ENCODE results near the gene TTC17. TPM values are rescaled to one million over a fixed set of nuclear protein-coding genes. Genes with fewer than 3 reads are reported as not detected.

Gene TTC17
- total RNA-seq, 1 donor from 2014 or later, result 183 TPM

DNA sequence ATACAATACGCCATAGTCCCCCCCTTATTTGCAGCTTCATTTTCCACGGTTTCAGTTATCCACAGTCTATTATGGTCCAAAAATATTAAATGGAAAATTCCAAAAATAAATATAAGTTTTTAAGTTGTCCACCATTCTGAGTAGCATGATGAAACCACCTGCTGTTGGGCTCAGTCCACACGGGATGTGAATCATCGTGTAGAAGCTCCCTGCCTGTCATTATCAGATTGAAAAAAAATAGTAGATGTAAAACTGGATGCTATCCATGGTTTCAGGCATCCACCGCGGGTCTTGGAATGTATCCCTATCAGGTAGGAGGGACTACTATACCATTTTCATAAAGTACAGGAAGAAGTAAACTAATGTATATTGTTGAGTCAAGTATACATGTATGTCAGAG, 127.4 kb downstream of the TTC17 start:
- no peak overlapping the region for H3K4me2 ChIP-seq
- H3K4me3 ChIP-seq, result no peak overlapping the region
- no peak overlapping the region for H2AFZ ChIP-seq (replicated peaks)
- TF ChIP-seq EZH2phosphoT487 (IDR thresholded peaks at IDR 0.05) (no peak), EZH2 (IDR thresholded peaks at IDR 0.05) (no peak)
- TF ChIP-seq, protein P1, sequence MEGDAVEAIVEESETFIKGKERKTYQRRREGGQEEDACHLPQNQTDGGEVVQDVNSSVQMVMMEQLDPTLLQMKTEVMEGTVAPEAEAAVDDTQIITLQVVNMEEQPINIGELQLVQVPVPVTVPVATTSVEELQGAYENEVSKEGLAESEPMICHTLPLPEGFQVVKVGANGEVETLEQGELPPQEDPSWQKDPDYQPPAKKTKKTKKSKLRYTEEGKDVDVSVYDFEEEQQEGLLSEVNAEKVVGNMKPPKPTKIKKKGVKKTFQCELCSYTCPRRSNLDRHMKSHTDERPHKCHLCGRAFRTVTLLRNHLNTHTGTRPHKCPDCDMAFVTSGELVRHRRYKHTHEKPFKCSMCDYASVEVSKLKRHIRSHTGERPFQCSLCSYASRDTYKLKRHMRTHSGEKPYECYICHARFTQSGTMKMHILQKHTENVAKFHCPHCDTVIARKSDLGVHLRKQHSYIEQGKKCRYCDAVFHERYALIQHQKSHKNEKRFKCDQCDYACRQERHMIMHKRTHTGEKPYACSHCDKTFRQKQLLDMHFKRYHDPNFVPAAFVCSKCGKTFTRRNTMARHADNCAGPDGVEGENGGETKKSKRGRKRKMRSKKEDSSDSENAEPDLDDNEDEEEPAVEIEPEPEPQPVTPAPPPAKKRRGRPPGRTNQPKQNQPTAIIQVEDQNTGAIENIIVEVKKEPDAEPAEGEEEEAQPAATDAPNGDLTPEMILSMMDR (IDR thresholded peaks at IDR 0.05), result no peak
- H3K27ac ChIP-seq, result no peak overlapping the region
- H3F3A ChIP-seq (ENCODE audit: low read depth), result no peaks in the 10 kb centered on the region
- Mint-ChIP-seq H3K4me3 (no peak overlapping the region), H3K36me3 (peaks cover 51% of the 10 kb centered on the region), H3K9me3 (peaks cover 18% of the 10 kb centered on the region), H3K27ac (no peak overlapping the region), H3K27me3 (ENCODE audit: insufficient read depth, low read depth) (no peaks in the 10 kb centered on the region), H3K4me1 (no peaks in the 10 kb centered on the region)
- no peaks in the 10 kb centered on the region for H3K27me3 ChIP-seq
- H3K4me1 ChIP-seq, result no peaks in the 10 kb centered on the region
- H3K9me3 ChIP-seq (ENCODE audit: low read depth), result no peaks in the 10 kb centered on the region
- no peaks in the 10 kb centered on the region for H3K79me2 ChIP-seq (ENCODE audit: low read depth)
- peaks cover 17% of the 10 kb centered on the region for H3K36me3 ChIP-seq
- H3K9ac ChIP-seq, result no peak overlapping the region
- H4K20me1 ChIP-seq (ENCODE audit: low read depth), result no peaks in the 10 kb centered on the region
- DNase-seq (ENCODE audit: low spot score), result no peak

DNA sequence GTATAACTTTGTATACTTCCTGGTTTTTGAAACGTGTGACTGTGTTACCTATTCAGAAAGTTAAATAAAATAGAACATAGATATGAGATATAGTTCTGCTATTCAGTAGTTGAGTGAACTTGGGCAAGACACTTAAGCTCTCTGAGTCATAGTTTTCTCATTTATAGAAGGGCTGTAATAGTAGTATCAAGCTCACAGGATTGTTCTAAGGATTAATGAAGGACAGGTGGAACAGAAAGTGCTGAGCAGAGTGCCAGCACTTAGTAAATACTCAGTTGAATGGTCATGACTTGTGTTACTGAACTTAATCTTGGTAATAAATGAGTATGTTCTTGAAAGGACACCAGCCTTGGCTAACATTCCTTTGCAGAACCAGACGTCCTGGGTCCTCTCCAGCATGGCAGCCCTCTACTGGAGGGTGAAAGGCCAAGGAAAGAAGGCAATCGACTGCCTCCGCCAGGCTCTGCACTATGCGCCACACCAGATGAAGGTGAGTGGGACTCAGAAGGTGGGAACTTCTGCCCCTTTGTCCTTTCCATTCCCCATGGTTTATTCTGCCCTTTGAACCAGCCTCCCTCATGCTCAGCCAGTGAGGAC, 131.2 kb downstream of the TTC17 start:
- no peaks in the 10 kb centered on the region for H3K4me1 ChIP-seq
- H3K4me2 ChIP-seq, result no peak overlapping the region
- H3K27ac ChIP-seq, result no peak overlapping the region
- no peaks in the 10 kb centered on the region for H4K20me1 ChIP-seq (ENCODE audit: low read depth)
- no peak overlapping the region for H3K4me3 ChIP-seq
- H2AFZ ChIP-seq (replicated peaks), result no peak overlapping the region
- no peaks in the 10 kb centered on the region for H3K27me3 ChIP-seq
- H3K36me3 Mint-ChIP-seq, result peaks cover 45% of the 10 kb centered on the region
- H3K4me1 Mint-ChIP-seq, result no peaks in the 10 kb centered on the region
- TF ChIP-seq EZH2 (IDR thresholded peaks at IDR 0.05) (no peak), EZH2phosphoT487 (IDR thresholded peaks at IDR 0.05) (no peak)
- TF ChIP-seq, protein P1 (IDR thresholded peaks at IDR 0.05), result no peak
- no peak overlapping the region for H3K27ac Mint-ChIP-seq
- no peaks in the 10 kb centered on the region for H3K9me3 Mint-ChIP-seq
- H3K27me3 Mint-ChIP-seq (ENCODE audit: insufficient read depth, low read depth), result no peaks in the 10 kb centered on the region
- no peak overlapping the region for H3K4me3 Mint-ChIP-seq
- no peaks in the 10 kb centered on the region for H3K9me3 ChIP-seq (ENCODE audit: low read depth)
- no peak for DNase-seq (ENCODE audit: low spot score)
- H3K79me2 ChIP-seq (ENCODE audit: low read depth), result no peaks in the 10 kb centered on the region
- no peak overlapping the region for H3K9ac ChIP-seq
- no peaks in the 10 kb centered on the region for H3K36me3 ChIP-seq
- no peaks in the 10 kb centered on the region for H3F3A ChIP-seq (ENCODE audit: low read depth)

DNA sequence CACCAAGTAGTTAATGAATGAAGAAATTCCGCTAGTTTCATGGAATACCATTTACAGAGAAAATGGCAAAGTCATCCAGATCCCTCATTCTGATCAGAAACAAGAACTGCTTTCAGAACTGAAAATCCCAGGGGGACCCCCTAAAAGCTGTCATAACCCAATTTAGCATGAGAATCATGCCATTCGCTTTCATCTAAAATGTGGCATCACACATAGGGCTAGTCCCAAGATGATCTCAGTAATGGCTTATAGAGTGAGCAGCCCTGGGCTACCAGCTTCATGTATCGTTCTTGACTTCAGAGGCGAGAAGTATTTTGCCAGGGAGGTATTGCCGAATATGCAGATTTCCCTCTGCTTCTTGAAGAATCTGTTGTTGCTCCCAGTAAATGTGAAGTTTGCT, 134.0 kb downstream of the TTC17 start:
- H2AFZ ChIP-seq (replicated peaks), result no peak overlapping the region
- H3F3A ChIP-seq (ENCODE audit: low read depth), result no peaks in the 10 kb centered on the region
- H3K27ac Mint-ChIP-seq, result no peak overlapping the region
- no peak overlapping the region for H3K4me3 Mint-ChIP-seq
- H3K9me3 Mint-ChIP-seq, result no peaks in the 10 kb centered on the region
- DNase-seq (ENCODE audit: low spot score), result no peak
- no peaks in the 10 kb centered on the region for H3K27me3 ChIP-seq
- H3K79me2 ChIP-seq (ENCODE audit: low read depth), result no peaks in the 10 kb centered on the region
- H3K9ac ChIP-seq, result no peak overlapping the region
- TF ChIP-seq, protein P1 (IDR thresholded peaks at IDR 0.05), result no peak
- TF ChIP-seq EZH2 (IDR thresholded peaks at IDR 0.05) (no peak), EZH2phosphoT487 (IDR thresholded peaks at IDR 0.05) (no peak)
- H3K4me1 Mint-ChIP-seq, result no peaks in the 10 kb centered on the region
- no peaks in the 10 kb centered on the region for H3K27me3 Mint-ChIP-seq (ENCODE audit: insufficient read depth, low read depth)
- H3K9me3 ChIP-seq (ENCODE audit: low read depth), result no peaks in the 10 kb centered on the region
- H3K36me3 ChIP-seq, result no peaks in the 10 kb centered on the region
- H4K20me1 ChIP-seq (ENCODE audit: low read depth), result no peaks in the 10 kb centered on the region
- H3K4me1 ChIP-seq, result no peaks in the 10 kb centered on the region
- no peak overlapping the region for H3K4me3 ChIP-seq
- H3K27ac ChIP-seq, result no peak overlapping the region
- no peak overlapping the region for H3K4me2 ChIP-seq
- peaks cover 39% of the 10 kb centered on the region for H3K36me3 Mint-ChIP-seq
